Neural progenitor cell (in vitro differentiated cells): ENCODE measurements around the gene ZCCHC14. TPM values are rescaled to one million over a fixed set of nuclear protein-coding genes. Genes with fewer than 3 reads are reported as not detected.
A peak's percentile ranks its signal among the peaks of the same experiment; 100 is the strongest.

Source experiments
- DNase-seq: peaks from one replicate; pipeline ENCODE4 v3.0.0-alpha.2; 2016; ENCODE audit warnings: low spot score
- H2AFZ ChIP-seq: fragments of 200-600 bp; sonication (generic); replicated peaks from 2 replicates; pipeline ENCODE4 v1.6.1; 2016; ENCODE audit warnings: antibody characterized with exemption
- H3F3A ChIP-seq: fragments of 200-600 bp; sonication (generic); 2 replicates; pipeline ENCODE4 v1.6.1; 2016; ENCODE audit warnings: antibody characterized with exemption, low read depth
- H3K27ac ChIP-seq: fragments of 200-600 bp; sonication (generic); 2 replicates; pipeline ENCODE4 v1.5.1; 2016; ENCODE audit warnings: mild to moderate bottlenecking
- H3K27me3 ChIP-seq: fragments of 200-600 bp; sonication (generic); 2 replicates; pipeline ENCODE4 v1.6.1; 2016; ENCODE audit warnings: mild to moderate bottlenecking, moderate library complexity
- H3K36me3 ChIP-seq: fragments of 200-600 bp; sonication (generic); 2 replicates; pipeline ENCODE4 v1.5.1; 2016
- H3K4me1 ChIP-seq: fragments of 200-600 bp; sonication (generic); 2 replicates; pipeline ENCODE4 v1.6.1; 2016; ENCODE audit warnings: mixed run types
- H3K4me2 ChIP-seq: fragments of 200-600 bp; sonication (generic); 2 replicates; pipeline ENCODE4 v1.6.1; 2016
- H3K4me3 ChIP-seq: fragments of 200-600 bp; sonication (generic); 2 replicates; pipeline ENCODE4 v1.5.1; 2016
- H3K79me2 ChIP-seq: fragments of 200-600 bp; sonication (generic); 2 replicates; pipeline ENCODE4 v1.6.1; 2016; ENCODE audit warnings: low read depth
- H3K9ac ChIP-seq: fragments of 200-600 bp; sonication (generic); 2 replicates; pipeline ENCODE4 v1.6.1; 2016
- H3K9me3 ChIP-seq: fragments of 200-600 bp; sonication (generic); 2 replicates; pipeline ENCODE4 v1.5.1; 2016; ENCODE audit warnings: low read depth
- H4K20me1 ChIP-seq: fragments of 200-600 bp; sonication (generic); 2 replicates; pipeline ENCODE4 v1.6.1; 2016; ENCODE audit warnings: low read depth
- H3K27ac Mint-ChIP-seq: 3 replicates; pipeline ENCODE4 v1.8.0; 2021; ENCODE audit warnings: mixed read lengths
- H3K27me3 Mint-ChIP-seq: 2 replicates; pipeline ENCODE4 v1.8.0; 2022; ENCODE audit warnings: low read depth, mild to moderate bottlenecking, inconsistent platforms, moderate library complexity, mixed read lengths; ENCODE audit not compliant: insufficient read depth
- H3K36me3 Mint-ChIP-seq: 3 replicates; pipeline ENCODE4 v1.8.0; 2021; ENCODE audit warnings: mixed read lengths
- H3K4me1 Mint-ChIP-seq: 3 replicates; pipeline ENCODE4 v1.8.0; 2021; ENCODE audit warnings: mixed read lengths
- H3K4me3 Mint-ChIP-seq: 3 replicates; pipeline ENCODE4 v1.8.0; 2021; ENCODE audit warnings: mild to moderate bottlenecking, moderate library complexity, mixed read lengths
- H3K9me3 Mint-ChIP-seq: 3 replicates; pipeline ENCODE4 v1.8.0; 2020; ENCODE audit warnings: mixed read lengths
- EZH2 ChIP-seq: fragments of 200-600 bp; sonication (generic); IDR thresholded peaks from 2 replicates; pipeline ENCODE4 v1.6.1; 2017; ENCODE audit warnings: antibody characterized with exemption, mild to moderate bottlenecking, moderate library complexity
- EZH2phosphoT487 ChIP-seq: fragments of 200-600 bp; sonication (generic); IDR thresholded peaks from 2 replicates; pipeline ENCODE4 v1.6.1; 2017; ENCODE audit warnings: antibody characterized with exemption
- total RNA-seq: library from RNA; depleted of rRNA; stranded (reverse); fragments of >200 nt; gene quantifications from 2 replicates; pipeline ENCODE4 v1.2.3, GENCODE V29; 2015; ENCODE audit warnings: low replicate concordance
- TF ChIP-seq, protein P1 (sequence below): fragments of 200-600 bp; sonication (generic); IDR thresholded peaks from 2 replicates; pipeline ENCODE4 v1.5.1; 2017; ENCODE audit warnings: antibody characterized with exemption, mild to moderate bottlenecking

Gene ZCCHC14
- total RNA-seq, 1 donor from 2014 or later: 10.3 TPM

DNA sequence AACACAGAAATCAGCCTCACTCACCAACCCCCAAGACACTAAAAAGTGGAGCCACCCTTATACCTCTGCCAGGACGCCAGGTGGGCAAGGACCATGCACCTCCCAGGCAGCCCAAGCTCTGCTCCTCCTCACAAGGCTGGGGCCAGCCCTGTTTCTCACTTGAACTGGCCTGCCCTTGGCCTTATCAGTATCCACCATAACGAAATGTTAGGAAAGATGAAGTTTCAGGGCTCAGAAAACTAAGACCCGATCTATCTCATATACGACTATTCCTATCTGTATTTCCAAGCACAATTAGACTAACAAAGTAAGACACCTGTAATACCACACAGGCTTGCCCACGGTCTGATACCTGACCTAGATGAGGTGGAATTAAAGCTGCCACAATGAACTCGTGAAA, 116.2 kb downstream of the ZCCHC14 start:
- Histone ChIP-seq H3K79me2 (peaks cover 68% of the 10 kb centered on the region), H3K27me3 (no peaks in the 10 kb centered on the region), H3K4me2 (no peak overlapping the region), H3K9me3 (no peaks in the 10 kb centered on the region), H3K4me3 (no peak overlapping the region), H4K20me1 (peaks cover 10% of the 10 kb centered on the region), H3F3A (no peaks in the 10 kb centered on the region), H3K9ac (no peak overlapping the region), H3K36me3 (no peaks in the 10 kb centered on the region), H2AFZ (no peak overlapping the region), H3K27ac (no peak overlapping the region), H3K4me1 (no peaks in the 10 kb centered on the region)
- Mint-ChIP-seq H3K27ac (peak overlapping the region; percentile 50), H3K27me3 (peaks cover 5% of the 10 kb centered on the region), H3K4me3 (no peak overlapping the region), H3K4me1 (peaks cover 15% of the 10 kb centered on the region), H3K36me3 (peaks cover 6% of the 10 kb centered on the region), H3K9me3 (no peaks in the 10 kb centered on the region)
- DNase-seq: no peak
- TF ChIP-seq EZH2: no peak
- TF ChIP-seq, protein P1, sequence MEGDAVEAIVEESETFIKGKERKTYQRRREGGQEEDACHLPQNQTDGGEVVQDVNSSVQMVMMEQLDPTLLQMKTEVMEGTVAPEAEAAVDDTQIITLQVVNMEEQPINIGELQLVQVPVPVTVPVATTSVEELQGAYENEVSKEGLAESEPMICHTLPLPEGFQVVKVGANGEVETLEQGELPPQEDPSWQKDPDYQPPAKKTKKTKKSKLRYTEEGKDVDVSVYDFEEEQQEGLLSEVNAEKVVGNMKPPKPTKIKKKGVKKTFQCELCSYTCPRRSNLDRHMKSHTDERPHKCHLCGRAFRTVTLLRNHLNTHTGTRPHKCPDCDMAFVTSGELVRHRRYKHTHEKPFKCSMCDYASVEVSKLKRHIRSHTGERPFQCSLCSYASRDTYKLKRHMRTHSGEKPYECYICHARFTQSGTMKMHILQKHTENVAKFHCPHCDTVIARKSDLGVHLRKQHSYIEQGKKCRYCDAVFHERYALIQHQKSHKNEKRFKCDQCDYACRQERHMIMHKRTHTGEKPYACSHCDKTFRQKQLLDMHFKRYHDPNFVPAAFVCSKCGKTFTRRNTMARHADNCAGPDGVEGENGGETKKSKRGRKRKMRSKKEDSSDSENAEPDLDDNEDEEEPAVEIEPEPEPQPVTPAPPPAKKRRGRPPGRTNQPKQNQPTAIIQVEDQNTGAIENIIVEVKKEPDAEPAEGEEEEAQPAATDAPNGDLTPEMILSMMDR: no peak
- TF ChIP-seq EZH2phosphoT487: no peak

DNA sequence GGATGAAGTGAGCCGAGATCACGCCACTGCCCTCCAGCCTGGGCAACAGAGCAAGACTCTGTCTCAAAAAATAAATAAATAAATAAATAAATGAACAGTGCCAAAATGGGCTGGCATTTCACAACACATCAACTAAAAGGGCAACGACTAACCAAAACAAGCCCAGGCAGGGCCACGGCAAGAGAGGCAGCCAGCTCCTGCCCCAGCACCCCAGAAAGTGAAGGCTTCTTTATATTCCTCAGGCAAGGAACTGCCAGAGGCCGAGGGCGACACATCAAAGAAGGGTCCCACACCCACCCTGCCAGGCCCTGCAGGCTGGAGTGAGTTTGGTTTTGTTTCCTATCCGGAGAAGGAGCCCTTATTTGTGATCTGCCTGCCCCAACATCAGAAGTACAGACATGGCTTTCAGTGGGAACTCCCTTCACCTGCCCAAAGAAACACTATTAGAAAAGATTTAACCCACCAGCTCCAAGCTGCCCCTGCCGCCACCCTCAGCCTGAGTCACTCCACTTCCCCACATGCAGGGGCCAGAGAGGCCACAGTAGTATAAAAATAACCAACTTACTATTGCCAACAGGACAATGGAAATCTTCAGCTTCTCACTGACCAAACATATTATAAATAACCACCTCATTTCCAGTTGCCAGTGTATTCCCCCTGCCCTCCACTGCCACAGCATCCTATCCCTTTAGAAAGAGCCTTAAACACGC, 117.2 kb downstream of the ZCCHC14 start:
- Histone ChIP-seq H3K79me2 (peaks cover 62% of the 10 kb centered on the region), H3K27me3 (no peaks in the 10 kb centered on the region), H4K20me1 (peaks cover 19% of the 10 kb centered on the region), H3K4me1 (peaks cover 8% of the 10 kb centered on the region), H3K4me2 (no peak overlapping the region), H3F3A (no peaks in the 10 kb centered on the region), H2AFZ (no peak overlapping the region), H3K9ac (no peak overlapping the region), H3K27ac (no peak overlapping the region), H3K4me3 (no peak overlapping the region), H3K9me3 (no peaks in the 10 kb centered on the region), H3K36me3 (no peaks in the 10 kb centered on the region)
- Mint-ChIP-seq H3K27me3 (peaks cover 4% of the 10 kb centered on the region), H3K27ac (peak overlapping the region; percentile 58), H3K9me3 (no peaks in the 10 kb centered on the region), H3K36me3 (peaks cover 6% of the 10 kb centered on the region), H3K4me1 (peaks cover 16% of the 10 kb centered on the region), H3K4me3 (no peak overlapping the region)
- TF ChIP-seq EZH2phosphoT487 (no peak), EZH2 (no peak)
- TF ChIP-seq, protein P1: no peak
- DNase-seq: peak; percentile 1

DNA sequence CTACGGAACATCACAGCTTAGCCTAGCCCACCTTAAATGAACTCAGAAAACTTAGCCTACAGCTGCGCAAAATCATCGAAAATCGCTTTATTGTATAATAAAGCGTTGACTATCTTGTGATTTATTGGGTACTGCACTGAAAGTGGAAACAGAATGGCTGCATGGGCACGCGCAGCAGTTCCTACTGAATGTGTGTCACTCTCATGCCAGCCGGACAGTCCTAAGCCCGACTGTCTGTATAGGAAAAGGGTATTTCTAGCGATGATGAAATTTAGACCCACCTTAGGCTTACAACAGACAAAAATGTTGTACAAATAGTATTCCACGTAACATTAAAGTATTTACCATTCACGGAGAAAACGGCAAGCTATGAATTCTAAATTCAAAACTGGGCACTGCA, 118.5 kb downstream of the ZCCHC14 start:
- H4K20me1 ChIP-seq: peaks cover 32% of the 10 kb centered on the region
- H3K4me3 Mint-ChIP-seq: no peak overlapping the region
- H3K79me2 ChIP-seq: peaks cover 60% of the 10 kb centered on the region

DNA sequence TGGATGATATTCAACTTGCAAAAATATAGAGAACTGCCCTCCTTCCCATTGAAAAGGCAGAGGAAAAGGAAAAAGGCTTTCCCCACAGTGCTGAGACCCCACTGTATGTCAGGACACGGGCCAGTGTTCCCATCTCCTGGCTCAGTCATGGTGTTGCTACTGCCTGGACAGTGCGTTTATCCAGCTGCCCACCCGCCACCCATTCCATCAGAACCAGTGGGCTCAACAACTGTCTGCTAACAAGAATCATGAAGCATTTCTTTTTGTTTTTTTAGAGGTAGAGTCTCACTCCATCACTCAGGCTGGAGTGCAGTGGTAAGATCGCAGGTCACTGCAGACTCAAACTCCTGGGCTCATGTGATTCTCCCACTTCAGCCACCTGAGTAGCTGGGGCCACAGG, 120.5 kb downstream of the ZCCHC14 start:
- Histone ChIP-seq H3K9me3 (no peaks in the 10 kb centered on the region), H3K4me2 (no peak overlapping the region), H3K9ac (no peak overlapping the region), H2AFZ (no peak overlapping the region), H3K4me3 (no peak overlapping the region), H3K79me2 (peaks cover 62% of the 10 kb centered on the region), H3K27me3 (no peaks in the 10 kb centered on the region), H4K20me1 (peaks cover 46% of the 10 kb centered on the region), H3F3A (no peaks in the 10 kb centered on the region), H3K36me3 (no peaks in the 10 kb centered on the region), H3K4me1 (peaks cover 20% of the 10 kb centered on the region), H3K27ac (no peak overlapping the region)
- Mint-ChIP-seq H3K4me3 (no peak overlapping the region), H3K27me3 (peaks cover 2% of the 10 kb centered on the region), H3K9me3 (no peaks in the 10 kb centered on the region), H3K36me3 (no peaks in the 10 kb centered on the region), H3K27ac (no peak overlapping the region), H3K4me1 (peaks cover 31% of the 10 kb centered on the region)
- no peak for DNase-seq
- TF ChIP-seq EZH2phosphoT487: no peak
- TF ChIP-seq, protein P1: no peak
- no peak for TF ChIP-seq EZH2

More for the DNA sequence above, 118.5 kb downstream of the ZCCHC14 start:
- H3K36me3 Mint-ChIP-seq: peaks cover 6% of the 10 kb centered on the region
- Histone ChIP-seq H3K4me2 (no peak overlapping the region), H3K9ac (no peak overlapping the region), H3K27me3 (no peaks in the 10 kb centered on the region), H3K27ac (no peak overlapping the region), H2AFZ (no peak overlapping the region), H3F3A (no peaks in the 10 kb centered on the region), H3K4me3 (no peak overlapping the region), H3K9me3 (no peaks in the 10 kb centered on the region), H3K4me1 (peaks cover 15% of the 10 kb centered on the region), H3K36me3 (no peaks in the 10 kb centered on the region)
- no peak for TF ChIP-seq EZH2phosphoT487
- DNase-seq: peak; percentile 1
- H3K27ac Mint-ChIP-seq: no peak overlapping the region
- peaks cover 6% of the 10 kb centered on the region for H3K27me3 Mint-ChIP-seq
- H3K9me3 Mint-ChIP-seq: no peaks in the 10 kb centered on the region
- H3K4me1 Mint-ChIP-seq: peaks cover 22% of the 10 kb centered on the region
